Measurements from ENCODE around the gene CCDC188. TPM values are rescaled to one million over a fixed set of nuclear protein-coding genes. Genes with fewer than 3 reads are reported as not detected.

Gene CCDC188
- total RNA-seq, 1 donor from 2014 or later: 6.8 TPM

DNA sequence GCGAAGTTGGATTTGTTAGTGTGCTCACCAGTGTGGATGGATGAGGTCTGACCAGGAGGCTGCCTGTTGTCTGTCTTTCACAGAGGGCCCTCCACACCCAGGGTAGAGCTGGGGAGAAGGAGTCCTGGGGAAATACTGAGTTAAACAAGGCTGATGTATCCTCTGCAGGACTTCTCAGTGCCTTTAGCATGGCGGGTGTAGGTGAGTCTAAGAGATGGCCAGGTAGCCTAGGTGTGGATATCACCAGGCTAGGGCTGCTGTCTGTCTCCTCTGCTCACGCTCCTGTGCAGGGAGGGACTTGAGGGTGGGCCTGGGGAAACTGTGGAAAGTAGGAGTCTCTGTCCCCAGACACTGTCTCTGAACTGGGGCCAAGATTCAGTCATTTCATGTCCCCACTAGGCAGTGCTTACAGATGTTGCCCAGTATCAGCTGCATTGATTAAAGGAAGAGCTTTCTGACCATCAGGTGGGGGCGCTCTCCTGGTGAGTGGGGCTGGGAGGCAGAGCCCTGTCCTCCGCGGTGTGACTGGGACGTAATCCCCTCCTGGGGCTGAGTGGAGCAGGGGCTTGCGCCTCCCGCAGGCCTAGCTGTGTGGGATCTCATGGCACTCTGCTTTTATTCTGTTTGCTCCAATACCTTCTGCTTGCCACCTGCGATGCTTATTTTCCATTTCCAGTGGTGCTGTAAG lies 35.5 kb upstream of the CCDC188 start:
- intact Hi-C loops (cut with DNase I): no loop called here
- ATAC-seq (no peak), DNase-seq (ENCODE audit: low spot score) (no peak)

DNA sequence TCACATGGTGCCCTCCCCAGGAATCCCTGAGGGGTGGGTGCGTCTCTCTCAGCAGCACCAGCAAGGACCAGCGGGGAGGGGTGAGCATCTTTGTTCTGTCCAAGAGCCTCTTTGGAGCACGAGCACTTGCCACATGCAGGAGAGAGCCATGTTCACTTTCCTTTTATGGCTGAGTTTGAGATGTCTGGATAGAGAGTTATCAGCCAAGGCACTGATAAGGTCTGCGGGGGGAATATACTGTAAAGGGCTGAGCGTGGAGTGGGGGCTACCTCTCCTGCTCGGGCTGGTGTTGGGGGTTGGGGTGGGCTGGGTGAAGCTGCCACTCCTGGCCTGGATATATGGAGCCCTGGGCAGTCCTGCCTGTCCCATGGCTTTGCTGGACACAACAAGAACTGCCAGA lies 34.9 kb upstream of the CCDC188 start:
- DNase-seq (ENCODE audit: low spot score): no peak

DNA sequence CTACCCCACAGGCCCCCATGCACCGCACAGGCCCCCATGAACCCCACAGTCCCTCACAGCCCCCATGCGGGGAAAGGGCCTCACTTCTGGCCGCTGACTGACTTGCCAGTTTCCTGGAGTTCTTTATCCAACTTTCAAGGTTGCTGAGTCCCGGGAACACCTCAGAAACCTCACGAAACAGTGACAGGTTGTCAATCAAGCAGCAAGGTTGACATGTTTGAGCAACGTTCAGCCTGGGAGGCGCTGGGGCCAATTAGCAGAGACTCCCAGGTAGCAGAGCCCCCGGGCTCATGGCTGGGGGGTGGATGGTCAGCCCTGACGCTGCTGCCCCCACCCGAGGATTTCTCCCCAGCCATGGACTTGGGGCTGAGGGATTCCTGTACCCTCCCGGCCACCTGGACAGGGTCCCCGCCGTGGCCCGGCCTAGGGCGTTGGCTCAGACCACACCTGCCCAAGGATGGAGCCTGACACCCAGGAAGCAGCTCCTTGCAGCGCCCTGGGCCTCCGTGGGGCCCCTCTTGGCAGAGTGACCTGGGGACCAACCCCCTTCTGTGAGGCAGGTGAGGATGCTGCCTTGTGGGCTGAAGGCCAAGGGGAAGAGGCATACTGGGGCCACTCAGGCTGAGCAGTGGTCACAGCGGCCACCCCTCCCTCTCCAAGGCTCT lies 33.8 kb upstream of the CCDC188 start:
- no peak for DNase-seq (ENCODE audit: low spot score)
- intact Hi-C loops (cut with DNase I): no loop called here
- no peak for ATAC-seq

More for the DNA sequence above, 34.9 kb upstream of the CCDC188 start:
- intact Hi-C loops (cut with DNase I): no loop called here
- no peak for ATAC-seq

DNA sequence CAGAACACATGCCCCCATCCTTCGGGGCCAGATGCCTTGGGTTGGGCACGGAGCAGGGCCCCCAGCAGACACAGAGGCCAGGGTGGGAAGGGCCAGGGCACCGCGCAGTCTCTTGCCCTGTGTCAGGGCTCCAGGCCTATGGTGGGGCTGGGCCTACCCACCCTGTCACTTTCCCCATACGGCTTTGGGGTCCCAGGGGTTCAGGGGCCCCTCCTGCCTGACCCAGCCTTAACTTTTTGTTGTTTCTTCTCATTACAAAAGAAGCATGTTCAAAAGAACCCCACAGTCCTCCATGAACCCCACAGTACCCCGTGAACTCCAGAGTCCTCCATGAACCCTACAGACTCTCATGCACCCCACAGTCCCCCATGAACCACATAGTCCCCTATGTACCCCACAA lies 33.0 kb upstream of the CCDC188 start:
- intact Hi-C loops (cut with DNase I): no loop called here
- ATAC-seq (no peak), DNase-seq (ENCODE audit: low spot score) (no peak)

DNA sequence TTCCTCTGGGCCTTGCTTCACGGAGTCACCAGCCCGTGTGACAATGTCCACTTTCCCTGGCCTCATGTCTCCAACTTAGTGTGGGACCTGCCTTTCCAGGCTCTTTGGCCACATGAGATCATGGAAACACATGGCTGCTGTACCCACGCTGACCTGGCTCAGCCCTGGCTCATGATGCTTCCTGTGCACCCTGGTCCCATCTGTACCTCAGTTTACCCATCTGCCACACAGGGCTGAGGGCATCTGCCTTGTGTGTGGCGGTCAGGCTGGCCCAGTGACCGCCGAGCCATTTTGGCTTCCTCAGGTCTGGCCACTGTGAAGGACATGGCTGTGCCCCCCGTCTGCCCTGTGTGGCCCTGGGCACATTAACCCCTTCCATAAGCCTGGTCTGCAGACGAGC lies 32.2 kb upstream of the CCDC188 start:
- intact Hi-C loops (cut with DNase I): no loop called here
- no peak for ATAC-seq
- no peak for DNase-seq (ENCODE audit: low spot score)

DNA sequence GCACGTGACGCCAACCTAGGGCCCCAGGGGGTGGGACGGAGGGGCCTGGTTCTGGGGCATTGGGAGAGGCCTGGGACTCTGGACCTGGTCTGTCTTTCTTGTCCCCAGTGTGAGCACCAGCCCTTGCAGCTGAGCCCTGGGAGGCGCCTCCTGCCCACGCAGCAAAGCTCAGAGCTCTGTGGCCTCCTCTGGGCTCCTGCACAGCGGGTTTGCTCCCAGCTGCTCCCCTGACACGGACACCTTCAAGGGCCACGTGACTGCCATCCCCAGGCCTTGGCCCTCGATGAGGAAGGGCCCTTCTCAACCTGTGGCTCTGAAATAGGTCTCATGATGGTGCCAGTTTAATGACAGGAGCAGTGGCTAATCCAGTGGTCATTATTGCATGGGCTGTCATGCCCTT lies 31.5 kb upstream of the CCDC188 start:
- intact Hi-C loops (cut with DNase I): no loop called here
- DNase-seq (ENCODE audit: low spot score) (no peak), ATAC-seq (no peak)

DNA sequence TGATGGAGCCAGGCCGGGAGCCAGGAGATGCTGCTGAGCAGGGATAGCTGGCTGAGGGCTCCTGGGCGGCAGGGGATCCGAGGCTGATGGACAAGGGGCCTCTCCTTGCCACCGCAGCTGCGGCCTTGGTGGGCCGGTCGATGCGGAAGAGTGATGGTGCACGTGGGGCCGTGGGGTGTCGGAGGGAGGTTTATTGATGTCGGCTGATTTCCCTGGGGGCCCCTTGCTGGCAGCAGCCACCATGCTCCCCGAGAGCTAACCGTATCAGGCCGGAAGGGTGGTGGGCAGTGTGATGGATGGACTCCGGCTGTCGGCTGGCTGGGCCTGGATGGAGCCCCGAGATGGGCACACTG lies 31.0 kb upstream of the CCDC188 start:
- no peak for DNase-seq (ENCODE audit: low spot score)
- no peak for ATAC-seq
- intact Hi-C loops (cut with DNase I): no loop called here

DNA sequence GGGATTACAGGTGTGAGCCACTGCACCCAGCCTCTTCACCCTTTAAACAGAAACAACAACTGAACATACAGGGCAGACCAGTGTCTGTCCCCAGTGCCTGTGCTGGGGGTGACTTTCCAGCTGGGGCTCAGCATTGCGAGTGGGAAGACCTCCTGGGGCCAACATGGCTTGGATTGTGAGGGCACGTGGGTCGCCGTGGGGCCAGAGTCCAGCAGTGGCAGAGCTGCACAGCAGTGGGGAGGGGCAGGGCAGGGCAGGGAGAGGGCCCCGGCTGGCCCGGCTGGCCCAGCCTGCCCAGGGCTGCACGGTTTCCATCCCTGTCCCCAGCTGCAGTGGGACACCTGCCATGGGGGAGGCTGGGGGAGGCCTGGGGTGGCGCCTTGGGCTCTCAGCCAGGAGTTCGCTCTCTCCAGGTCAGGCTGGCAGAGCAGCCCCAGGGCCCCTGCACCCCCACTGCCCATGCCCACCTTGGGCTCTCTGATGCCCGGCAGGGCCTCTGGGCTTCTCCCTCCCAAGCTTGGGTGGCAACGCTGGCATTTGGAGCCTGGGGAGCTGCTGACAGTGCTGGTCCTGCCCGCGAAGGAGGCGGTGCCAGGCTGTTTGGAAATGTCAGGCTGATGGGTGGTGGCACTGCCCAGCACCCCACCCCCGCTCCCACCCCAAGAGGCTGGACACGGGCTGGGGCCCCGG lies 30.5 kb upstream of the CCDC188 start:
- DNase-seq (ENCODE audit: low spot score) (no peak), ATAC-seq (no peak)
- intact Hi-C loops (cut with DNase I): no loop called here

DNA sequence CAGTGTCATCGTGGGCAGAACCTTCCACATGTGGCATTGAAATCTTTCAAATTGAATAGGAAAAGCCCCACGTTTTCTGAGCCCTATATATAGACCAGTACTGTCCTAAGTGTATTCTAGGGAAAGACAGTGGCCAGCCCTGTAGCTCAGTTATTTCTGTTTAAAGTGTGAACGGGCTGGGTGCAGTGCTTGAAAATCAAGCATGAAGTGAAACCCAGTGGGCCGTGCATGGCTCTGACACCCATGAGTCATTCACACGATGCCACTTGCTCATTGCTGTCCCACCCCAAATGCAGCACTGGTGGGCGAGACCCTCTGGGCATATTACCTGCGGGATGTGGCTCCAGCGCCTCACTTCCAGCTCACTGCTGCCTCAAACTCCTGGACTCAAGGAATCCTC lies 29.8 kb upstream of the CCDC188 start:
- ATAC-seq: no peak
- no peak for DNase-seq (ENCODE audit: low spot score)
- intact Hi-C loops (cut with DNase I): no loop called here

DNA sequence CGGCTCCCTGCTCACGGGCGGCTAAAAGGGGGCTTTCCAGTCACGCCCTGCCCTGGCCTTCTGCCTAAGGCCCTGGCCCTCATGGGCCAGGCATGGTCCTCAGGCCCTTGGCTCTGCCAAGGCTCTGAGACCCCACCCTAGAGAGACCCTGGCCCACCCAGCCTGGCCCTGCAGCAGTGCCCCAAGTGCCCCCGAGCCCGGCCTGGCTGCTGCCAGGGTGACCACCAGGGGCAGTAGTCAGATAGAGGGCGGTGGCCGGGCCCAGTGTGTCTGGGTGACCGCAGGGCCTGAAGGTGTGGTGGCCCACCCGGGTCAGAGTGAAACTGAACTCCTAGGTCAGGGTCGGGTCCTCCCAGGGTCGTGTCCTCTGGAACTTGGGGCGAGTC lies 29.4 kb upstream of the CCDC188 start:
- DNase-seq (ENCODE audit: low spot score): no peak
- no peak for ATAC-seq
- intact Hi-C loops (cut with DNase I): no loop called here

DNA sequence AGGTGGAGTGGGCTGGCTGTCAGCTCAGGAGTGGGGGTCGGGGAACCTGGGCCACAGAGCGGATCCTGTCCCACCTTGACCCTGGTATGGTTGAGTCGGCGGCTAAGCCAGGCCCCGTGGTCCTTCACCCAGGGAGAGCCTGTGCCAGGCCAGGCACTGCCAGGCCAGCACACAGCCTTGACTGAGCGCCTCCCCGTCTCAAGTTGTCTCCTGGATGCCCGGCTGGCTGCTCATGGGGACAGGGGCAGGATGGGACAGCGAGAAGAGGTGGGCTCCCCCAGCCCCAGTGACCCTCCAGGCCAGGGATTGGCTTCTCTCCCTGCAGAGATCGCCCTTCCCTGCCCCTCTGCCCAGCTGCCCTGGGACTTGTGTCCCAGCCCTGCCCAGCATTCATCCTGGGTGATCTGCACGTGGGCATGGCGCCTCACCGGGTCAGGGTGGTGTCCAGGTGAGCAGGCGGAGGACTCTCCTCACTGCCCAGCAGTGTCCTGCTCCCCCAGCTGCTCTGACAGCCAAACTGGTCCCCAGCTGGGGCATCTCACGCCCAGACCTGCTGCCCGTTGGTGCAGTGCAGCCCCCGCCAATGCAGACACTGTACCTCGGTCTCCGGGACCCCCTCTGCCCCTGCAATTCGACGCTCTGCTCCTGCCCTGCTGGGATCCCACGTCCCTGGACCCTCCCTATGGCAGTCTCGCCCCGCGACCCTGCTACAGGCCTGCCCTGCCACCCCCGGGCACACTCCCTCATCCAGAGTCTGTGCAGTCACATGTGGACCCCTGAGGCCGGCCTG lies 28.8 kb upstream of the CCDC188 start:
- no peak for DNase-seq (ENCODE audit: low spot score)
- ATAC-seq: no peak
- intact Hi-C loops (cut with DNase I): no loop called here

DNA sequence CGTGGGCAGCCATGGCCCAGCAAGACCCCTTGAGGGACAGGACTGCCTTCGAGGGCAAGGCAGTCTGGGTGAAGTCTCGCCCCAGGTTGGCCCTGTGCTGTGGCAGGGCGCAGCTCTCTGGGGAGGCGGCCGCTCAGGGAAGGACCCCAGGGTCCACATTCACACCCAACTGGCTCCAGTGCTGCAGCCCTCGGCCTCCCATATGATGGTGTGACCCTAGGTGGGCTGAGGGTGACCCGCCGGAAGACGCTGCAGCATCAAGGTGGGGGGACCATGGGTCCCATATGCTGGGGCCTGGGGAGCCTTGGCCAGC lies 28.0 kb upstream of the CCDC188 start:
- ATAC-seq (no peak), DNase-seq (ENCODE audit: low spot score) (no peak)
- intact Hi-C loops (cut with DNase I): no loop called here

DNA sequence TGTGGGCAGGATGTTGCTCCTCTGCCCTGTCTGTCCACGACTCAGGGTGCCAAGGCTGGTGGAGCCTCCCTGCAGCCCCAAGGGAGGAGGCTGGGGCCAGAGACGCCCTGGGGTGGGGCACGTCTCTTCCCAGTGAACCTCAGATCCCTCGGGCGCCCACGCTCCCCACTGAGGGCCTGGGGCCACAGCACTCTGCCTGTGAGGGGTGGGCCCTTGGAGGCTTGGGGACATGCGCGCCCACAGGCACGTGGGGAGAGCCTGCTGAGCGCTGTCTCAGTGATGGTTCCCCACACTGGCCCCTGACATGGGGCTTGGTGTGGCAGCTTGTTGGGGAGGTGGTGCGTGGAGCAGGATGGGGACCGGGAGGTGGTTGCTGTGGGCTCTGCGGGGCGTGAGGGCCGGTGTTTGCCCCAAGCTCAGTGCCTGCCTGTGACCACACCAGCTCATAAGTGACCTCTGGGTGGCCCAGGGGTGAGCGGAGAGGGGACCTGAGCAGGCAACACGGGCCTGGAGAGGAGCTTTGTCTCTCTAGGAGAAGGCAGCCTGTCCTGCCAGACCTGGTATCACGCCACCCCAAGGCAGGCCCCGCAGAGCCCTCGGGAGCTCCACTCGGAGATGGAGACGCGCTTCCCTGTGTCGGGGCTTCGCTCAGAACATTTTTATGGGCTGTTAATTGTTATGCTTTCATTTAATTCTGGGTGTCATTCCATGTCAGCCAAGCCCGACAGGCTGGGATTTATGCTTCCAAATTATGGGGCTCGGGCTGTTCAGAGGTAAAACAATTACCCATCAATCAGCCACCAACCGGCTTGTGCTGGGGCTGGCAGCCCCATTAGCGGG lies 27.4 kb upstream of the CCDC188 start:
- intact Hi-C loops (cut with DNase I): no loop called here
- no peak for DNase-seq (ENCODE audit: low spot score)
- ATAC-seq: no peak

DNA sequence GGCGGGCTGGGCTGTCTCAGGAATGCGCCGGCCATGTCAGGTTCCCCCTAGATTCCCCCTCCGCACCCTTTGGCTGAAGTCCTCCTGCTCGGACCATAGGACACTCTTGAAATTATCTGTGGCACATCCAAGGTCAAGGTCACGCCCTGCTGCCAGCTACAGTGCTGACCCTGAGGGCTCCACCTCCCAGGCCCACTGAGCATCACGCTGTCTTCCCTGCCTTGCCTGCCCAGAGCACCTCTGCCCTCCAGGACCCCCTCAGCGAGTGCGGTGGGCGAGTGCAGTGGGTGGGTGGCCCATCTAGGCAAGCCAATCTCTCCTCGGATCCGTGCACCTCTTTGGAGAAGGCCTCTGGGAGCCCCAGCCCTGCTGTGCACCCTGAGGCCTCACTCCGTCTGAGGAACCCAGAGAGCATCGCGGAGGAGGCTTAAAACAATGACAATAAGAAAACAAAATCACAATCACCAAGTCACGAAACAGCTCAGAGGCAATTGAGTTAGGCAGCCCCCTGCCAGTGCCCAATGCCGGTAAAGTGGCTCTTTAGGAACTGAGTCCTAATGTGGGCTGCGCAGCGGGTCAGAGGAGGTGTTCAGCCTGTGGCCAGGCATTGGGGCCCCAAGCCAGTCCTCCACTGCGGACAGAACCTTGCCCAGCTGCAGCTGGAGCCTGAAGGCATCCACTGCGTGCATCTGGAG lies 26.5 kb upstream of the CCDC188 start:
- no peak for ATAC-seq
- intact Hi-C loops (cut with DNase I): no loop called here
- no peak for DNase-seq (ENCODE audit: low spot score)

DNA sequence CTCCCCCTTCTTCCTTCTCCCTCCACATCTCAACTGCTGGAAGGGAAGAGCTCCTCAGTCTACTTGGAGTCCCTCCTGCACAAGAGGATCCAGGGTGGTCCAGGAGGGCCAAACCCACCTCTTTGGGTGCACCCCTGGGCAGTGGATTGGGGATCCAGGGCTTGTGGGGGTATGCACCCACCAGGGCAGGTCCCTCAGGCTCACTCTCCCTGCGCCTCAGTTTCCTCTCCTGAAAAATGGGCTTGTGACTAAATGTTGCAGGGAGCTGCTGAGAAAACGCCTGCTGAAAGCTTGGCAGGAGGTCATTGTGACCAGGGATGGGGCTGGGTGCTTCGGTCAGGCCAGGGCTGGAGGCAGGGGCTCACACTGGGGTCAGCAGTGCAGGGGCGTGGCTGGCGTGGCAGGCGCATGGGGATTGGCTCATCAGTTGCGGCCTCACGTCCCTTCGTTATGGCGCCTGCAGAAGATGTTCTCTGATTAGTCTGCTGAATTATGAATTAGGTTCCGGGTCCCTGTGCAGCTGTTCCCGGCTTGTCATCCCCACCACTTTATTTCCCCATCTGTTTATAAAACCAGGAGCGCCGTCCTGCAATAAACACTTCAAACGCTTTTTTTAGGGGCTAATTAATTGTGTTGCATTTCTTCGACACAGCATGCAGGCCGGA lies 25.7 kb upstream of the CCDC188 start:
- ATAC-seq (no peak), DNase-seq (ENCODE audit: low spot score) (no peak)
- intact Hi-C loops (cut with DNase I): no loop called here

DNA sequence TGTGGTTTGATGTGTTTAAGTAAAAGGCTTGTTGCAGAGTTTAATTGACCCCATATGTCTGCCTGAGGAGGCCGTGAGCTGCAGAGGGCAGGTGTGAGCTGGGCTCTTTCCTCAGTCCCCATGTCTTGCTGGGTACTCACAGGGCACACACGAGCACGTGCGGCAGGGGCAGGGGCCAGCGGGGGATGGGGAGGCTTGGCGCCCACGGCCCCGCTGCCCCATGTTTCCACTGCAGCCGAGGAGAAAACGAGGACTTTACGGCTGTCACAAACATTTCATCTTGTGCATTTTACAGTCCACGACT lies 24.7 kb upstream of the CCDC188 start:
- ATAC-seq (no peak), DNase-seq (ENCODE audit: low spot score) (no peak)
- intact Hi-C loops (cut with DNase I): no loop called here

DNA sequence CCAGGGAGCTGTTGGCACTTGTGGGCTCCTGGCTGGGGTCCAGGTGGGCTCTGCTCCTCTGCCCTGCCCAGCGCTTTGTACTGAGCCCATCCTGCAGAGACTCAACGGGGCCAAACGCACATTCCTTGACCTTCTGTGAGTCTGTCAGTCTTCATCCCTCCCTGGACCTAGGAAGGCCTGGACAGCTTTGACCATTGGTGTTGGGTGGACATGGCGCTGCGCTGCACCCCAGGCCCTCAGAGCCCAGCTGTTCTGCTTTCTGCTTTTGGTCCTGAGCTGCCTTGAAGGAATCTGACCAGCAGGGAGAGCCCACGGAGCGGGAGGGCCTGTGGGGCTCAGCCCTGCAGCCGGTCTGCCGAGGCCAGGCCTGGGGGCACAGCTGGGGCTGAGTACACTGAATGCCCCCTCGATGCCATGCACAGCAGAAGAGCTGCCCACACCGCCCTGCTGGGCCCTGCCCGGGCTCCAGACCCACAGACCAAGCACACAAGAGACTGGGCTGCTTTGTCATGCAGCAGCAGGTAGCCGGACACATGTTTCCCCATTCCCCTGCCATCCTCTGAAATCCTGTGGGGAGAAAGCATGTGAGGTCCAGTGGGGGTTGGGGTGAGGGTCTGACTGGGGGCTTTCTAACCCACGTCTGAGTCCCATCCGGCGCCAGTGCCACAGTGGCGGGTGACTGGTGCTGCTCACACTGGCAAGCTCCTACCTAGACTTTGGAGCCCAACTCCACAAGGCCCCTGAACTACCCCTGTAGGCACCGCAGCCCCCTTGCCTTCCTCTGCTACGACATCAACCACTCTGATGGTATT lies 24.1 kb upstream of the CCDC188 start:
- intact Hi-C loops (cut with DNase I): loop anchor here (5.0 kb wide), 1 partner anchor 97 kb away; no protein-coding TSS in a partner anchor

More for the DNA sequence above, 24.1 kb upstream of the CCDC188 start:
- ATAC-seq (no peak), DNase-seq (ENCODE audit: low spot score) (no peak)

Data from sciatic nerve (tissue), 2 donors.